A549 (cell line): ENCODE data around the gene DGKH. TPM values are rescaled to one million over a fixed set of nuclear protein-coding genes. Genes with fewer than 3 reads are reported as not detected.
A peak's percentile ranks its signal among the peaks of the same experiment; 100 is the strongest.

Experiments
- ATAC-seq, 2 experiments: fragments of 200-7000 bp in 1 of 2; fragments of >200 bp in 1 of 2; cut with Nextera tagmentation in 1 of 2; cut with Tn5 transposase in 1 of 2; 3 replicates each; pipeline versions ENCODE4 v1.8.0 to v1.9.1; 2018 to 2020; ENCODE audit warnings: mild to moderate bottlenecking in 1 of 2, moderate library complexity in 1 of 2
- CTCF ChIA-PET: fragments of 300-600 bp; sonication (Branson Sonifier 250); formaldehyde crosslinking; extraction: SDS; loops from one replicate; lab custom pipeline; 2021; ENCODE audit warnings: antibody characterized with exemption, inconsistent platforms; lab: Yijun Ruan, JAX
- POLR2A ChIA-PET: fragments of 350-600 bp; formaldehyde crosslinking; extraction: SDS; loops from one replicate; lab custom pipeline; 2021; ENCODE audit warnings: antibody characterized with exemption, inconsistent platforms; lab: Yijun Ruan, JAX
- DNase-seq, 2 experiments: peaks; one replicate each; pipeline versions ENCODE4 v3.0.0 to v3.0.0-alpha.2; 2011 to 2016; ENCODE audit warnings: low read depth in 1 of 2, low spot score in 1 of 2
- FAIRE-seq: peaks from 2 replicates; lab custom pipeline; 2011; peaks lifted over from hg19 to GRCh38; lab: Jason Lieb, UNC
- H3K27ac ChIP-seq, 2 experiments: fragments of >200 bp; sonication (Bioruptor Twin); formaldehyde crosslinking; 3 replicates each; pipeline ENCODE4 v1.5.1; 2016 to 2017
- H3K4me1 ChIP-seq: fragments of >200 bp; sonication (Bioruptor Twin); formaldehyde crosslinking; 3 replicates; pipeline ENCODE4 v1.6.1; 2016
- H3K4me2 ChIP-seq: fragments of >200 bp; sonication (Bioruptor Twin); formaldehyde crosslinking; 3 replicates; pipeline ENCODE4 v1.6.1; 2016
- H3K4me3 ChIP-seq: fragments of >200 bp; sonication (Bioruptor Twin); formaldehyde crosslinking; 3 replicates; pipeline ENCODE4 v1.5.1; 2016
- H3K9me3 ChIP-seq: fragments of >200 bp; sonication (Bioruptor Twin); formaldehyde crosslinking; 3 replicates; pipeline ENCODE4 v1.6.1; 2016
- BHLHE40 ChIP-seq: IDR thresholded peaks from 2 replicates; pipeline ENCODE4 v1.6.1; 2012; ENCODE audit warnings: low read depth, low read length, inconsistent platforms
- CHD4 ChIP-seq: fragments of 200-600 bp; sonication (generic); IDR thresholded peaks from 2 replicates; pipeline ENCODE4 v1.6.1; 2016; ENCODE audit warnings: antibody characterized with exemption, mild to moderate bottlenecking, borderline replicate concordance
- EHF ChIP-seq: fragments of 250-450 bp; sonication (Bioruptor Pico); IDR thresholded peaks from 2 replicates; pipeline ENCODE4 v1.5.0; 2020; ENCODE audit warnings: mild to moderate bottlenecking
- EP300 ChIP-seq, 2 experiments: fragments of >200 bp; sonication (Bioruptor Twin); formaldehyde crosslinking; IDR thresholded peaks; 2 replicates in 1 of 2; 3 replicates in 1 of 2; pipeline ENCODE4 v1.6.1; 2016 to 2017
- ESRRA ChIP-seq: fragments of 150-350 bp; IDR thresholded peaks from 2 replicates; pipeline ENCODE4 v1.6.1; 2014; ENCODE audit warnings: mild to moderate bottlenecking, low read length, borderline replicate concordance
- FOSL2 ChIP-seq, 2 experiments: fragments of 450-650 bp in 1 of 2; fragments of >200 bp in 1 of 2; sonication (Bioruptor Twin) in 1 of 2; formaldehyde crosslinking; IDR thresholded peaks; 2 replicates each; pipeline versions ENCODE4 v1.5.0 to v1.6.1; 2016 to 2020; ENCODE audit warnings: mild to moderate bottlenecking in 1 of 2, moderate library complexity in 1 of 2
- HDAC2 ChIP-seq: fragments of 200-600 bp; sonication (generic); IDR thresholded peaks from 2 replicates; pipeline ENCODE4 v1.6.1; 2016
- HOXB13 ChIP-seq: fragments of 250-450 bp; sonication (Bioruptor Pico); IDR thresholded peaks from 2 replicates; pipeline ENCODE4 v1.5.0; 2020; ENCODE audit warnings: low read depth, mild to moderate bottlenecking, moderate library complexity
- JUN ChIP-seq, 2 experiments: fragments of >200 bp; sonication (Bioruptor Twin); formaldehyde crosslinking; IDR thresholded peaks; 2 replicates in 1 of 2; 3 replicates in 1 of 2; pipeline ENCODE4 v1.6.1; 2016 to 2017
- JUNB ChIP-seq: fragments of >200 bp; sonication (Bioruptor Twin); formaldehyde crosslinking; IDR thresholded peaks from 2 replicates; pipeline ENCODE4 v1.6.1; 2016
- MAFK ChIP-seq: fragments of 450-650 bp; IDR thresholded peaks from 2 replicates; pipeline ENCODE4 v1.6.1; 2014; ENCODE audit not compliant: partially characterized antibody
- PHF8 ChIP-seq: fragments of 200-600 bp; sonication (generic); IDR thresholded peaks from 2 replicates; pipeline ENCODE4 v1.6.1; 2016; ENCODE audit warnings: low read depth, mild to moderate bottlenecking, antibody characterized with exemption, moderate library complexity, borderline replicate concordance
- POLR2A ChIP-seq: IDR thresholded peaks from 2 replicates; pipeline ENCODE4 v1.6.1; 2012; ENCODE audit warnings: mild to moderate bottlenecking, low read length
- POLR2AphosphoS2 ChIP-seq: conservative IDR thresholded peaks from 2 replicates; pipeline ENCODE4 v1.6.1; 2012; ENCODE audit warnings: low read length, improper control_type of control experiment, inconsistent platforms
- RARB ChIP-seq: fragments of 250-450 bp; sonication (Bioruptor Pico); IDR thresholded peaks from 2 replicates; pipeline ENCODE4 v1.8.0; 2021; ENCODE audit warnings: mild to moderate bottlenecking, moderate library complexity
- SREBF2 ChIP-seq: fragments of 450-650 bp; IDR thresholded peaks from 2 replicates; pipeline ENCODE4 v1.6.1; 2014; ENCODE audit warnings: mild to moderate bottlenecking, moderate library complexity
- TFCP2L1 ChIP-seq: fragments of 250-450 bp; sonication (Bioruptor Pico); IDR thresholded peaks from 2 replicates; pipeline ENCODE4 v1.5.0; 2021; ENCODE audit warnings: mild to moderate bottlenecking
- ZC3H11A ChIP-seq: fragments of 450-650 bp; IDR thresholded peaks from 2 replicates; pipeline ENCODE4 v1.6.1; 2014; ENCODE audit warnings: antibody characterized with exemption, mild to moderate bottlenecking
- ZNF302 ChIP-seq: fragments of 250-450 bp; sonication (Bioruptor Pico); IDR thresholded peaks from 2 replicates; pipeline ENCODE4 v1.9.0; 2021; ENCODE audit warnings: inconsistent platforms, mild to moderate bottlenecking, moderate library complexity
- ZSCAN20 ChIP-seq: fragments of 250-450 bp; sonication (Bioruptor Pico); IDR thresholded peaks from 2 replicates; pipeline ENCODE4 v1.8.0; 2022; ENCODE audit warnings: mild to moderate bottlenecking, moderate library complexity
- WGBS: methylation state at CpG from one replicate; pipeline ENCODE4 v1.1.6; 2017; ENCODE audit errors: missing lambda C conversion rate; 5-methylcytosine and 5-hydroxymethylcytosine counted together
- polyA plus RNA-seq, 4 experiments: library from polyadenylated mRNA; depleted of rRNA in 3 of 4; stranded (reverse); fragments of >200 nt; fragmentation: RNase III in 1 of 4; extraction: RNeasy Plus Mini Kit Qiagen cat#74134 plus additional on column Dnase treatment in 1 of 4; gene quantifications; 2 replicates in 3 of 4; 3 replicates in 1 of 4; pipeline ENCODE4 v1.2.3, GENCODE V29; 2011 to 2017
- TF ChIP-seq, protein P1 (sequence below): fragments of >200 bp; sonication (Bioruptor Twin); formaldehyde crosslinking; IDR thresholded peaks from 3 replicates; pipeline ENCODE4 v1.6.1; 2016
- TF ChIP-seq, protein P2 (sequence below): fragments of >200 bp; sonication (Bioruptor Twin); formaldehyde crosslinking; IDR thresholded peaks from 2 replicates; pipeline ENCODE4 v1.6.1; 2016
- TF ChIP-seq, protein P3 (sequence below): IDR thresholded peaks from 2 replicates; pipeline ENCODE4 v1.6.1; 2012
- TF ChIP-seq, protein P4 (sequence below): IDR thresholded peaks from 2 replicates; pipeline ENCODE4 v1.6.1; 2012
- TF ChIP-seq, protein P5 (sequence below): fragments of 150-350 bp; IDR thresholded peaks from 2 replicates; pipeline ENCODE4 v1.6.1; 2014; ENCODE audit warnings: low read depth, mild to moderate bottlenecking, low read length

The DGKH gene
- polyA plus RNA-seq, 2 of the 4 experiments (the other 2 are of a cell fraction) = 3.8 to 6.7 TPM

DNA sequence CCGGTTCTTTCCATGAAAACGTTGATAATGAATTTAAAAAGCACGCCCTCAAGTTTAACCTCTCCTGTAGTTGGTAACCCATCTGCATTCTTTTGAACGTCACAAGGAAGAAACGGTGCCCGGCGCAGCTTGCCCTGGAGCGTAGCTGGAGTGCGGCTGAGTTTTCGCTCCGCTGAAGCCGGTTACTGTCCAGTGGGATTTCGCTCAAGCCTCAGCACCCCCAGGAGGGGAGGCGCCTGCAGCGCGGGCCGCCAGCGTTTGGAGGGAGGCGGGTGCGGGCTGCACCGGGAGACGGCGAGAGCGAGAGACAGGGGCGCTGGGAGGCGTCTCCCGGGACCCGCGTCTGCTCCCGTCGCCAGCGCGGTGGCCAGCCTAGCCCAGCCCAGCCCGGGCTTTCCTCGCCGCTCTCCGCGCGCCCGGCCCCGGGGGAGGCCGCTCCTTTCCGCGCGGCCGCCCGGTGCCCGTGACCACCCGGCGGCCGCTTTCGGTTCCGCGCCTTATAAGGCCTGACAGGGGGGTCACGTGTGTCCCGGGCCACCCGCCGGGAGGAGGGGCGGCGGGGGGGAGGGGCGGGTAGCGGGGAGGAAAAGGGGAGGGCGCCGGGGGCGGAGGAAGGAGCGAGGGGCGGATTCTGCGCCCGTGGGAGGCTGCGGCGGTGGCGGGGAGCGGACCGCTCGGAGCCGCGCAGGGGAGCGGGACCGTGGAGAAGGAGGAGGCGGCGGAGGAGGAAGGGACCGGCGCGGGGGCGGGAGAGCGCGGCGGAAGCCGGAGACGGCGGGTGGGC is 8.3 kb upstream of the DGKH start:
- Histone ChIP-seq H3K4me1 (peaks cover 6% of the 10 kb centered on the region; the same call in 2 of the 3 replicates), H3K4me2 (peak overlapping the region; percentile 69), H3K27ac (peak overlapping the region; percentile 84 to 100), H3K9me3 (peaks cover 16% of the 10 kb centered on the region; the same call in 2 of the 3 replicates), H3K4me3 (peak overlapping the region; percentile 63)
- 0% methylated on average over 10 of the region's 91 CpGs for WGBS
- POLR2A ChIA-PET = interaction anchor here (0.7 to 2.1 kb wide), 2 partner anchors 8 to 79 kb away, joined by 3 to 9 read pairs; partner anchors contain the start of genes DGKH and VWA8
- CTCF ChIA-PET = interaction anchor here (0.9 kb wide), 1 partner anchor 181 kb away, joined by 3 read pairs; no protein-coding TSS in a partner anchor
- ATAC-seq = peak; percentile 77 to 81
- FAIRE-seq = no peak
- peak; percentile 67 to 78 for DNase-seq
- TF ChIP-seq ZSCAN20 (CRISPR knock-in tag) (no peak), CHD4 (no peak), RARB (CRISPR knock-in tag) (no peak), PHF8 (peak; percentile 85), EP300 (IDR thresholded peaks at IDR 0.05) (no peak), JUNB (no peak), SREBF2 (no peak), JUN (IDR thresholded peaks at IDR 0.05) (peak in 1 of 2 experiments; percentile 80; a peak in 1 of 5 replicates), POLR2A (peak; percentile 53; the same call in 1 of the 2 replicates), BHLHE40 (0 out of 2 replicates have a peak, but pooled peaks have one; percentile 14)
- TF ChIP-seq, protein P1, sequence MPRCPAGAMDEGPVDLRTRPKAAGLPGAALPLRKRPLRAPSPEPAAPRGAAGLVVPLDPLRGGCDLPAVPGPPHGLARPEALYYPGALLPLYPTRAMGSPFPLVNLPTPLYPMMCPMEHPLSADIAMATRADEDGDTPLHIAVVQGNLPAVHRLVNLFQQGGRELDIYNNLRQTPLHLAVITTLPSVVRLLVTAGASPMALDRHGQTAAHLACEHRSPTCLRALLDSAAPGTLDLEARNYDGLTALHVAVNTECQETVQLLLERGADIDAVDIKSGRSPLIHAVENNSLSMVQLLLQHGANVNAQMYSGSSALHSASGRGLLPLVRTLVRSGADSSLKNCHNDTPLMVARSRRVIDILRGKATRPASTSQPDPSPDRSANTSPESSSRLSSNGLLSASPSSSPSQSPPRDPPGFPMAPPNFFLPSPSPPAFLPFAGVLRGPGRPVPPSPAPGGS = peak; percentile 85
- TF ChIP-seq, protein P2, sequence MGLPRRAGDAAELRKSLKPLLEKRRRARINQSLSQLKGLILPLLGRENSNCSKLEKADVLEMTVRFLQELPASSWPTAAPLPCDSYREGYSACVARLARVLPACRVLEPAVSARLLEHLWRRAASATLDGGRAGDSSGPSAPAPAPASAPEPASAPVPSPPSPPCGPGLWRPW = no peak

- H3K9me3 ChIP-seq = peaks cover 11% of the 10 kb centered on the region; the same call in 2 of the 3 replicates
Observed at GRCh38 chr13:42040730-42041010, 7.8 kb upstream of the DGKH start.

More at GRCh38 chr13:42040730-42041010, 7.8 kb upstream of the DGKH start:
- TF ChIP-seq, protein P3, sequence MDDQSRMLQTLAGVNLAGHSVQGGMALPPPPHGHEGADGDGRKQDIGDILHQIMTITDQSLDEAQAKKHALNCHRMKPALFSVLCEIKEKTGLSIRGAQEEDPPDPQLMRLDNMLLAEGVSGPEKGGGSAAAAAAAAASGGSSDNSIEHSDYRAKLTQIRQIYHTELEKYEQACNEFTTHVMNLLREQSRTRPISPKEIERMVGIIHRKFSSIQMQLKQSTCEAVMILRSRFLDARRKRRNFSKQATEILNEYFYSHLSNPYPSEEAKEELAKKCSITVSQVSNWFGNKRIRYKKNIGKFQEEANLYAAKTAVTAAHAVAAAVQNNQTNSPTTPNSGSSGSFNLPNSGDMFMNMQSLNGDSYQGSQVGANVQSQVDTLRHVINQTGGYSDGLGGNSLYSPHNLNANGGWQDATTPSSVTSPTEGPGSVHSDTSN = no peak
- TF ChIP-seq, protein P4, sequence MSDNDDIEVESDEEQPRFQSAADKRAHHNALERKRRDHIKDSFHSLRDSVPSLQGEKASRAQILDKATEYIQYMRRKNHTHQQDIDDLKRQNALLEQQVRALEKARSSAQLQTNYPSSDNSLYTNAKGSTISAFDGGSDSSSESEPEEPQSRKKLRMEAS = no peak
- TF ChIP-seq HOXB13 (CRISPR knock-in tag) = no peak
- TF ChIP-seq POLR2AphosphoS2 = no peak
- TF ChIP-seq, protein P2 = no peak
- no peak for TF ChIP-seq ESRRA
- TF ChIP-seq, protein P5, sequence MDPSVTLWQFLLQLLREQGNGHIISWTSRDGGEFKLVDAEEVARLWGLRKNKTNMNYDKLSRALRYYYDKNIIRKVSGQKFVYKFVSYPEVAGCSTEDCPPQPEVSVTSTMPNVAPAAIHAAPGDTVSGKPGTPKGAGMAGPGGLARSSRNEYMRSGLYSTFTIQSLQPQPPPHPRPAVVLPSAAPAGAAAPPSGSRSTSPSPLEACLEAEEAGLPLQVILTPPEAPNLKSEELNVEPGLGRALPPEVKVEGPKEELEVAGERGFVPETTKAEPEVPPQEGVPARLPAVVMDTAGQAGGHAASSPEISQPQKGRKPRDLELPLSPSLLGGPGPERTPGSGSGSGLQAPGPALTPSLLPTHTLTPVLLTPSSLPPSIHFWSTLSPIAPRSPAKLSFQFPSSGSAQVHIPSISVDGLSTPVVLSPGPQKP = no peak
- no peak for TF ChIP-seq EHF
- TF ChIP-seq MAFK = no peak
- TF ChIP-seq EP300 (IDR thresholded peaks at IDR 0.05) = no peak
- TF ChIP-seq TFCP2L1 (CRISPR knock-in tag) = no peak
- TF ChIP-seq ZNF302 = no peak
- no peak for TF ChIP-seq FOSL2 (IDR thresholded peaks at IDR 0.05)
- no peak for TF ChIP-seq FOSL2 (CRISPR knock-in tag; IDR thresholded peaks at IDR 0.05)
- TF ChIP-seq PHF8 = no peak
- no peak for TF ChIP-seq HDAC2
- TF ChIP-seq ZC3H11A = no peak
- Histone ChIP-seq H3K4me3 (peak overlapping the region; percentile 63), H3K4me1 (peaks cover 6% of the 10 kb centered on the region; the same call in 2 of the 3 replicates), H3K27ac (peak overlapping the region; percentile 84 to 100), H3K4me2 (peak overlapping the region; percentile 69)
- FAIRE-seq (no peak), ATAC-seq (no peak), DNase-seq (no peak)
- POLR2A ChIA-PET = interaction anchor here (2.1 kb wide), 1 partner anchor 80 kb away, joined by 9 read pairs; the partner anchor contains the start of gene VWA8
- WGBS = no CpG with 5 or more reads among the region's 49 CpGs
- CTCF ChIA-PET = interaction anchor here (1.0 to 4.0 kb wide), 4 partner anchors 122 to 373 kb away, joined by 3 to 24 read pairs (median 4); no protein-coding TSS in a partner anchor
